Measurements from ENCODE around the gene AUTS2. TPM values are rescaled to one million over a fixed set of nuclear protein-coding genes. Genes with fewer than 3 reads are reported as not detected.

The AUTS2 gene
- total RNA-seq, 2 donors from 2014 or later: 43.4 to 52.9 TPM

GRCh38 chr7:69643708-69644445 lies 45.6 kb downstream of the AUTS2 start:
- intact Hi-C loops (cut with DNase I): no loop called here
- DNase-seq (ENCODE audit: low spot score): no peak

GRCh38 chr7:69645683-69646082 lies 47.4 kb downstream of the AUTS2 start:
- intact Hi-C loops (cut with DNase I): no loop called here
- no peak for DNase-seq (ENCODE audit: low spot score)

- intact Hi-C loops (cut with DNase I): no loop called here
Measured at GRCh38 chr7:69651101-69651590, 52.9 kb downstream of the AUTS2 start.

GRCh38 chr7:69652947-69653701 lies 54.8 kb downstream of the AUTS2 start:
- intact Hi-C loops (cut with DNase I): no loop called here
- DNase-seq (ENCODE audit: low spot score): no peak

More at GRCh38 chr7:69651101-69651590, 52.9 kb downstream of the AUTS2 start:
- DNase-seq (ENCODE audit: low spot score): no peak

GRCh38 chr7:69653806-69654205 lies 55.5 kb downstream of the AUTS2 start:
- intact Hi-C loops (cut with DNase I): no loop called here
- DNase-seq (ENCODE audit: low spot score): no peak

GRCh38 chr7:69654381-69654780 lies 56.1 kb downstream of the AUTS2 start:
- no peak for DNase-seq (ENCODE audit: low spot score)
- intact Hi-C loops (cut with DNase I): no loop called here

- DNase-seq (ENCODE audit: low spot score): no peak
- intact Hi-C loops (cut with DNase I): no loop called here
Measured at GRCh38 chr7:69654849-69655707, 56.8 kb downstream of the AUTS2 start.

- intact Hi-C loops (cut with DNase I): no loop called here
- DNase-seq (ENCODE audit: low spot score): no peak
Measured at GRCh38 chr7:69656077-69656476, 57.8 kb downstream of the AUTS2 start.

- DNase-seq (ENCODE audit: low spot score): no peak
- intact Hi-C loops (cut with DNase I): no loop called here
Measured at GRCh38 chr7:69656890-69657289, 58.6 kb downstream of the AUTS2 start.

- intact Hi-C loops (cut with DNase I): no loop called here
Measured at GRCh38 chr7:69657331-69657730, 59.1 kb downstream of the AUTS2 start.

GRCh38 chr7:69657985-69658384 lies 59.7 kb downstream of the AUTS2 start:
- DNase-seq (ENCODE audit: low spot score): no peak
- intact Hi-C loops (cut with DNase I): no loop called here

More at GRCh38 chr7:69657331-69657730, 59.1 kb downstream of the AUTS2 start:
- DNase-seq (ENCODE audit: low spot score): no peak

- DNase-seq (ENCODE audit: low spot score): no peak
- intact Hi-C loops (cut with DNase I): loop anchor here in 1 of 2 donors (10.0 kb wide), 1 partner anchor 275 kb away; no protein-coding TSS in a partner anchor
Measured at GRCh38 chr7:69659983-69660382, 61.7 kb downstream of the AUTS2 start.

- intact Hi-C loops (cut with DNase I): loop anchor here in 1 of 2 donors (10.0 kb wide), 1 partner anchor 273 kb away; no protein-coding TSS in a partner anchor
- DNase-seq (ENCODE audit: low spot score): no peak
Measured at GRCh38 chr7:69661342-69661741, 63.1 kb downstream of the AUTS2 start.

GRCh38 chr7:69663911-69664832 lies 65.9 kb downstream of the AUTS2 start:
- DNase-seq (ENCODE audit: low spot score): no peak
- intact Hi-C loops (cut with DNase I): loop anchor here in 1 of 2 donors (10.0 kb wide), 1 partner anchor 271 kb away; no protein-coding TSS in a partner anchor

- DNase-seq (ENCODE audit: low spot score): no peak
- intact Hi-C loops (cut with DNase I): loop anchor here in 1 of 2 donors (10.0 kb wide), 1 partner anchor 269 kb away; no protein-coding TSS in a partner anchor
Measured at GRCh38 chr7:69665369-69665768, 67.1 kb downstream of the AUTS2 start.

- intact Hi-C loops (cut with DNase I): loop anchor here in 1 of 2 donors (10.0 kb wide), 1 partner anchor 266 kb away; no protein-coding TSS in a partner anchor
Measured at GRCh38 chr7:69668339-69668870, 70.1 kb downstream of the AUTS2 start.

GRCh38 chr7:69670701-69671100 lies 72.4 kb downstream of the AUTS2 start:
- DNase-seq (ENCODE audit: low spot score): no peak
- intact Hi-C loops (cut with DNase I): loop anchor here in 1 of 2 donors (10.0 kb wide), 1 partner anchor 66 kb away; no protein-coding TSS in a partner anchor

More at GRCh38 chr7:69668339-69668870, 70.1 kb downstream of the AUTS2 start:
- no peak for DNase-seq (ENCODE audit: low spot score)

- intact Hi-C loops (cut with DNase I): loop anchor here in 1 of 2 donors (10.0 kb wide), 1 partner anchor 68 kb away; no protein-coding TSS in a partner anchor
- DNase-seq (ENCODE audit: low spot score): no peak
Measured at GRCh38 chr7:69673074-69673473, 74.8 kb downstream of the AUTS2 start.

Data from posterior vena cava (tissue), 2 donors.